GM19438 (cell line): ENCODE results near the gene DYRK1A.

Experiments used
- ATAC-seq: cut with Tn5 transposase; IDR thresholded peaks from one replicate; pipeline ENCODE4 v1.9.1; 2021; ENCODE audit warnings: low read depth; ENCODE audit not compliant: unreplicated experiment

Gene DYRK1A

GRCh38 chr21:37383784-37384311, 17.3 kb downstream of the DYRK1A start:
- ATAC-seq: no peak

GRCh38 chr21:37384416-37384815, 17.8 kb downstream of the DYRK1A start:
- ATAC-seq: no peak

GRCh38 chr21:37385179-37385765, 18.7 kb downstream of the DYRK1A start:
- ATAC-seq: no peak

- ATAC-seq: no peak
Measured at GRCh38 chr21:37386151-37386550, 19.6 kb downstream of the DYRK1A start.

GRCh38 chr21:37389456-37389855, 22.9 kb downstream of the DYRK1A start:
- ATAC-seq: no peak

GRCh38 chr21:37391666-37392065, 25.1 kb downstream of the DYRK1A start:
- no peak for ATAC-seq

GRCh38 chr21:37392441-37392840, 25.9 kb downstream of the DYRK1A start:
- no peak for ATAC-seq

GRCh38 chr21:37393030-37393429, 26.5 kb downstream of the DYRK1A start:
- ATAC-seq: no peak

- ATAC-seq: no peak
Measured at GRCh38 chr21:37393786-37394185, 27.2 kb downstream of the DYRK1A start.

GRCh38 chr21:37395961-37396360, 29.4 kb downstream of the DYRK1A start:
- no peak for ATAC-seq

GRCh38 chr21:37396855-37397254, 30.3 kb downstream of the DYRK1A start:
- no peak for ATAC-seq

GRCh38 chr21:37398697-37399096, 32.1 kb downstream of the DYRK1A start:
- ATAC-seq: no peak

GRCh38 chr21:37402251-37402867, 35.8 kb downstream of the DYRK1A start:
- no peak for ATAC-seq

GRCh38 chr21:37405629-37406028, 39.1 kb downstream of the DYRK1A start:
- no peak for ATAC-seq

GRCh38 chr21:37407719-37408420, 41.3 kb downstream of the DYRK1A start:
- ATAC-seq: no peak

GRCh38 chr21:37408464-37409193, 42.1 kb downstream of the DYRK1A start:
- ATAC-seq: no peak

- no peak for ATAC-seq
Measured at GRCh38 chr21:37410639-37411038, 44.1 kb downstream of the DYRK1A start.

- ATAC-seq: no peak
Measured at GRCh38 chr21:37412603-37413360, 46.2 kb downstream of the DYRK1A start.

- ATAC-seq: no peak
Measured at GRCh38 chr21:37413553-37414291, 47.1 kb downstream of the DYRK1A start.
